ENCODE results near the gene PAK4. TPM values are rescaled to one million over a fixed set of nuclear protein-coding genes. Genes with fewer than 3 reads are reported as not detected.
"Not testable (repeated sequence)": the region's sequence is repeated elsewhere in the genome, so short reads cannot be mapped to it uniquely, and the experiment has no call there.

Gene PAK4
- total RNA-seq, 1 donor from 2014 or later = 88.2 TPM

DNA sequence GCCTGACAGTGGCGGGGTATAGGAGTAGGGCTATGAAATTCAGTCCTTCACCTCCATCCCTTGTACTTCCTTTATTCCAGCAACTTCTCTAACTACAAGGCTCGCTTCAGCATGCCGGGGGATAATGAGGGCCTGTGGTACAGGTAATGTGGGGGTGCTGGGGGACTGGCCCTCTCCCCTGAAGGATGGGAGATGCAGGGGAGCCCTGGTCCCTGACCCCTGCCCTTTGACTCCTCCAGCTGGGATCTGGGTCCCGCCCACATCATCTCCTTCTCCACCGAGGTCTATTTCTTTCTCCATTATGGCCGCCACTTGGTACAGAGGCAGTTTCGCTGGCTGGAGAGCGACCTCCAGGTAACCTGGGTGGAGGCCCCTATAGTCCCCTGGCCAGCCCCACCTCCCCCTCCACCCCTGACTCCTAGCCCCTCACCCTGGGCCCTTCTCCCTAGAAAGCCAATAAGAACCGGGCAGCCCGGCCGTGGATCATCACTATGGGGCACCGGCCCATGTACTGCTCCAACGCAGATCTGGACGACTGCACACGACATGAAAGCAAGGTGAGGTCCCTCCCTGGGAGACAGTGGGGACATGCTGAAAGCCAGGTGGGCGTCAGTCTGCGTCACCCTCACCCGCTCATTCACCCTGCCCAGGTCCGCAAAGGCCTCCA, 25.0 kb upstream of the PAK4 start:
- DNase-seq (ENCODE audit: low spot score) = no peak

DNA sequence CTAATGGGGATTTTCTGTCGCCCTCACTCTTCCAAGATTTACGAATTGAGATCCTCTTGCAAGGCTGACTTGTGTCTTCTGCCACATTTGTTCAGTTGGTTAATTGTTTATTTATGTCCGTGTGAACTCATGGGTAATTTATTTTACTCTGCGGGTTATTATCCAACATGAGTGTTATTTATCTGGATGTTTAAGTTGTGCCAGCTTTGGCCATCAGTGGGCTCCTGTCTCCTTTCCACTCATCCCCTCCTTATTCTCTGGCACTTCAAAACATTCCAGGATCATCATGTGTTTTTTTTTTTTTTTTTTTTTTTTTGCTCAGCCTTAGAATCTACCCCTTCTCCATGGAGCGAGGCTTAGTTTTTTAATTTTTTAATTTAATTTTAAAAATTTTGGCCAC, 22.4 kb upstream of the PAK4 start:
- DNase-seq (ENCODE audit: low spot score) = no peak

DNA sequence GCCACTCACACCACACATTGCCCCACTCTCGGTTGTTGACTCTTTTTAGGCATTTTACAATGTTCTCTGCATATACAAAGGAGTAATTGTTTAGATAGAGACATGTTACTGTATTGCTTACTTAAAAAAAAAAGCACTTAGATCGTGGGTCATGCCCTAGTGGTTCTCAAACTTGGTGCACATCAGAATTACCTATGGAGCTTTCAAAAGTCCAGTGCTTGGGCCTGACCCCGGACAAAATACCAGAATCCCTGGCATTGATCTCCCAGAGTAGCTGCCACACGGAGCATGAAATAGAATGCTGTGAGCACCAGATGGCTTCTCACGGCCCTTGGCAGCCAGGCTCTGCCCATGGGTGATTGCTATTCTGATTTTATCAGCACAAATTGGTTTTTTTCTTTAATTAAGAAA, 21.4 kb upstream of the PAK4 start:
- DNase-seq (ENCODE audit: low spot score) = no peak

DNA sequence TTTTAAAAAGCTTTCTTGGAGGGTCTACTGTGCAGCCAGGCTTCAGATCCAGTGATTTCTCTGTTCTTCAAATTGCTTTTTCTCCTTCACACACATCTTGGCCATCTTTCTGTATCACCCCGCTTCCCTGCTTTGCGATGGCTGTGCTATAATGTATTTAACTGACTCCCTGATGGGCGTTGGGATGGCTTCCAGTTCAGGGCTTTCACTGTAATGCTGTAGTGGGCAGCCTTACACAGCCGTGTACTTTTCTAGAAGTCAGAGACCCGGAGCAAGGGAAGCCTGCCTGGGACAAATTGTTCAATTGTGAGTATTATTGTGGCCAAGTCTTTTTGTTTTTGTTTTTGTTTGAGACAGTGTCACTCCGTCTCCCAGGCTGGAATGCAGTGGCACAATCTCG, 19.4 kb upstream of the PAK4 start:
- no peak for DNase-seq (ENCODE audit: low spot score)

DNA sequence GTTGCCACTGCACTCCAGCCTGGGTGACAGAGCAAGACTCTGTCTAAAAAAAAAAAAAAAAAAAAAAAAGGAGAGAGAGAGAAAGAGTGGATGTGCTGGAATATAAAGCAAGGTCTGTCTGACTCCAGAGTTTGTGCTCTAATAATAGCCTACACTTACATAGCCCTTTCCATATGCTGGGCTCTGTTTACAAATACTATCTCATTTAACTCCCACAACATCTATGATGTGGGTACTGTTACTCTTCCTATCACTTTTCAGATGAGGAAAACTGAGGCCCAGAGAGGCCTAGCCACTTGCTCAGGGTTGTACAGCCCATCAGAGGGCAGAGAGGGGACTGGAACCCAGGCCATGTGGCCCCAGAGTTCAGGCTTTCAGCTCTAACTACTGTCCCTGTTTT, 15.9 kb upstream of the PAK4 start:
- no peak for DNase-seq (ENCODE audit: low spot score)

DNA sequence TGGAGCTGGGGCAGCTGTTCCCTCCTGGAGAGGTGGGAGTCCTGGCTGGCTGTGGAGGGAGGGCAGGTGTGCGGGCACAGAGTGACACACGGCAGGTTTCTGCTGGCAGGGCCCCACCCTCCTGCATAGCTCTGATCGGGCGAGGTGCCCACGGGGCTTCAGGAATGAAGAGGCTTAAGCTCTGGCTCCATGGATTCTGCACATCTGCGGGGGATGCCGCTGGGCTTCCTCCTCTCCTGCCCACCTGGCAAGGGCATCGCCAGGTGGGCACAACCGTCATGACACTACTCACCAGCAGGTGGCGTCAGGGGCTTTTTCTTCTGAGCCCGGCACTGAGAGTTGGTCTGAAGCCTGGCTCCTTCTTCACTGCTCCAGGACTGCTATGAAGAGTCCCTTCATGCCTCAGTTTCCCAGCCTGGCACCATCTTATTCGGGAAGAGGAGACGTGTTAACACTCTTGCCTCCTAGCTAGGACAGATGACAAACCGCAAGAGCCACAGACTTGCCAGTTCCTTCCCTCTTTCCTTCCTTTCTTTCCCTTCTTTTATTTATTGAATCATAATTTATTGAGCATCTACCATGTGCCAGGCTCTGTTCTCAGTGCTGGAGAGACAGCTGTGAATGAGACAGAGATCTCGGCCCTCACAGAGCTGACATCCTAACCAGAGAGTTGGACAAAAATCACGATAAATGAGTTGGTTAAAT, 15.2 kb upstream of the PAK4 start:
- no peak for DNase-seq (ENCODE audit: low spot score)

DNA sequence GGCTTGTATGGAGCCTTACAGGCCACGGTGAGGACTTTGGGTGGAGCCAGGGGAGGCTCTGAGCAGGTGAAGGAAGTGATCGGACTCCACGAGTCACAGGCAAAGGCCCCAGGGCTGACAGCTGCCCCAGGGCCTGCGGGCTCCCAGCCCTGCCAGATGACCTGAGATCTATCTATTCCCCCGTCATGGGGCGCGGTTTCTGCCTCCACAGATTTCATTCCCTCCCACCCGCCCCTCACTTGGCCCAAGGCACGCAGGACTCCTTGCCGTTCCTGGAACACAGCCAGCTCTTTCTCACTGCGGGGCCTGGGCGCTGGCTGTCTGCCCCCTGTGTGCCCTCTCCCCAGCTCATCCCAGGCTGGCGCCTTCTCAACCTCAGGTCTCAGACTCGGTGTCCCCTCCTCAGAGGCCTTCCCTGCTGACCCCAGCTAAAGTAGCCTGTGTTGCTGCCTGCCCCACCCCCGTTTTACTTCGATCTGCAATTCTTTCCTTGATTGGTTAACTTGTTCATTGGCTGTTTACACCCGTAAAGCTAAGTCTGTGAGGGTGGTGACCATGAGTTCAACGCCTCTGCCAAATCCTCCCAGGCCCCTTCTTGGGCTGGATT, 13.9 kb upstream of the PAK4 start:
- DNase-seq (ENCODE audit: low spot score) = no peak

DNA sequence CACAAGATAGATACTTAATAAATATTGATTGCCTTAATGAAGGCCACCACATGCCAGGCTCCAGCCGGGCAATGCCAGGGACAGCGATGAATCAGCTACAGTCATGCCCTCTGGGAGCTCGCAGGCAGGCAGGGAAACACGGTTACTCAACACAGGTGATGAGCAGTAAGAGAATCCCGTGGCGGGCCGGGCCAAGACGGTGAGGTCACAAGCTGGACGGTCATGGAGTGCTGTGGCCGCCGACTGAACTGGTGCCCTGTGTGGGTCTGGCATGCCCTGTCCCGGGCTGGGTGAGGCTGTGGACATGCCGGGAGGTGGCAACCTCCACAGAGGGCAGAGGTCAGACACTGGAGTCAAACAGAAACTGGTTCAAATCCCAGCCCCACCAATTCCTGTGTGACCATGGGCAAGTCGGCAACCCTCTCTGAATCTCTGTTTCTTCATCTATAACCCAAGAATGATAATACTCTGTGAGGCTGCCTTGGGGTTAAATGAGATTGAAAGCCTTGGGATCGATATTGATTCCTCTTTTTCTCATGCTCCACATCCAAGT, 13.2 kb upstream of the PAK4 start:
- DNase-seq (ENCODE audit: low spot score) = no peak

DNA sequence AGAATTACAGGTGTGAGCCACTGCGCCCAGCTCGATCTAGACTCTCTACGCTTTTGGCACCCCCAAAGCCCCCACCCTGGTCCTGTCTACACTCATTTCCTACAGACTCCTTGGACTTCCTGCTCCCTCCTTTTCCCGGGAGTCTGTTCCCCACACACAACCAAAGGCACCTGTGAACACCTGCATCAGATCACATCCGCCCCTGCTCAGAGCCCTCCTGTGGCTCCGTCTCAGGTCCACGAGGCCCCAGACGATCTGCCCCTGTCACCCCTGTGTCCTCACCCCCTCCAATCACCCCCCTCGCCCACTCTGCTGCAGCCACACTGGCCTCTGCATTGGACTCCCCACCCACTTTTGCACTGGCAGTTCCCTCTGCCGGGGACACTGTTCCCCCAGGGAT, 12.4 kb upstream of the PAK4 start:
- DNase-seq (ENCODE audit: low spot score) = no peak

DNA sequence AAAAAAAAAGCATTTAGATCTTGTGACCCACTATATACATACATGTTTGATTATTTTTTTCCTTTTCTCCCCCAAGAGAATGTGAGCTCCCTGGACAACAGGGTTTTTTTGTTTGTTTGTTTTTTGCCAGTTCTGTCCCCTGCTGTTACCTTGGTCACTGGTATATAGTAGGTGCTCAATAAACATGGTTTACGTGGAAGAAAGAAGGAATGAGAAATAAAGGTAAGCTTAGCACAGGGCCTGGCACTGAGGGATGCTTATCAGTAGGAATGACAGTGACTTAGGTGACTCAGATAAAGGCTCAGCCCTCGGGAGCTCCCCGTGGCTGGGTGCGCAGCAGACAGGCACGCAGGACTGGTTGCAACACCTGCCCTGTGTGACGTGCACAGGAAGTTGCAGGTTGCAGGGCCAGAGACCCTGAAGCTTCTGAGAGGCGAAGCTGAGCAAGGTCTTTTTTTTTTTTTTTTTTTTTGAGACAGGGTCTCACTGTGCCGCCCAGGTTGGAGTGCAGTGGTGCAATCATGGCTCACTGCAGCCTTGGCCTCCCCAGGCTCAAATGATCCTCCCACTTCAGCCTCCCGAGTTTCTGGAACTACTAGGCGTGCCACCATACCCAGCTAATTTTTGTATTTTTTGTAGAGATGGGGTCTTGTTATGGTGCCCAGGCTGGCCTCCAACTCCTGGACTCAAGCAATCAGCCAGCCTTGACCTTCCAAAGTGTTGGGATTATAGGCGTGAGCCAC, 10.3 kb upstream of the PAK4 start:
- no peak for DNase-seq (ENCODE audit: low spot score)

DNA sequence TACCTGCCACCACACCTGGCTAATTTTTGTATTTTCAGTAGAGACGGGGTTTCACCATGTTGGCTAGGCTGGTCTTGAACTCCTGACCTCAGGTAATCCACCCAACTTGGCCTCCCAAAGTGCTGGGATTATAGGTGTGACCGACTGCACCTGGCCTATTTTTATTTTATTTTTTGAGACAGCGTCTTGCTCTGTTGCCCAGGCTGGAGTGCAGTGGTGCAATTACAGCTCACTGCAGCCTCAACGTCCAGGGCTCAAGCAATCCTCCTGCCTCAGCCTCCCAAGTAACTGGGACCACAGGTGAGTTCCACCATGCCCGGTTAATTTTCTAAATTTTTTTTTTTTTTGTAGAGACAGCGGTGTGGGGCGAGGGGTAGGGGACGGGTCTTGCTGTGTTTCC, 8.6 kb upstream of the PAK4 start:
- DNase-seq (ENCODE audit: low spot score) = not testable (repeated sequence)

DNA sequence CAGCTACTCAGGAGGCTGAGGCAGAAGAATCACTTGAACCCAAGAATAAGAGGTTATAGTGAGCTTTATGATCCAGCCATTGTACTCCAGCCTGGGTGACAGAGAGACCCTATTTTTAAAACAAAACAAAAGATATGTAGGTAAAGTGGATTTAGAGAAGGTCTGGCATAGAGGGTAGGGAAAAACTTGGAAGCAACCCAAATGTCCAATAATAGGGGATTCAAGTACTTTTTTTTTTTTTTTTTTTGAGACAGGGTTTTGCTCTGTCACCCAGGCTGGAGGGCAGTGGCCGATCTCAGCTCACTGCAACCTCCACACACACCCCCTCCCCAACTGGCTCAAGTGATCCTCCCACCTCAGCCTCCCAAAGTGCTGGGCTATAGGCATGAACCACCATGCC, 5.8 kb upstream of the PAK4 start:
- DNase-seq (ENCODE audit: low spot score) = no peak

DNA sequence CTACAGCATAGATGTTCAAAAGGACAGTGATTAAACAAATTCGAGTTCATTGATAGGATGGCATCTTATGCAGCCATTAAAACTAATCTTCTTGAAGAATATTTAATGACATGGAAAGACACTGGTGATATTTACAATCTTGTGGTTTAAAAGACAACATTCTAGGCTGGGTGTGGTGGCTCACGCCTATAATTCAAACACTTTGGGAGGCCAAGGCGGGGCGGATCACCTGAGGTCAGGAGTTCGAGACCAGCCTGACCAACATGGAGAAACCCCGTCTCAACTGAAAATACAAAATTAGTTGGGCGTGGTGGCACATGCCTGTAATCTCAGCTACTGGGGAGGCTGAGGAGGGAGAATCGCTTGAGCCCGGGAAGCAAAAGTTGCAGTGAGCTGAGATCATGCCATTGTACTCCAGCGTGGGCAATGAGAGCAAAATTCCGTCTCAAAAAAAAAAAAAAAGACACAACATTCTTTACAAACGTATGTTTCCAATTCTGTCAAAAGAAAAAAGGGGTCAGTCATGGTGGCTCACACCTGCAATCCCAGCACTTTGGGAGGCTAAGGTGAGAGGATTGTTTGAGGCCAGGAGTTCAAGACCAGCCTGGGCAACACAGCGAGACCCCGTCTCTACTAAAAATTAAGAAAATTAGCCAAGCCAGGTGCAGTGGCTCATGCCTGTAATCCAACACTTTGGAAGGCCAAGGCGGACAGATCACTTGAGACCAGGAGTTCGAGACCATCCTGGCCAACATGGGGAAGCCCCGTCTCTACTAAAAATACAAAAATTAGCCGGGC, 2.5 kb upstream of the PAK4 start:
- DNase-seq (ENCODE audit: low spot score) = no peak

DNA sequence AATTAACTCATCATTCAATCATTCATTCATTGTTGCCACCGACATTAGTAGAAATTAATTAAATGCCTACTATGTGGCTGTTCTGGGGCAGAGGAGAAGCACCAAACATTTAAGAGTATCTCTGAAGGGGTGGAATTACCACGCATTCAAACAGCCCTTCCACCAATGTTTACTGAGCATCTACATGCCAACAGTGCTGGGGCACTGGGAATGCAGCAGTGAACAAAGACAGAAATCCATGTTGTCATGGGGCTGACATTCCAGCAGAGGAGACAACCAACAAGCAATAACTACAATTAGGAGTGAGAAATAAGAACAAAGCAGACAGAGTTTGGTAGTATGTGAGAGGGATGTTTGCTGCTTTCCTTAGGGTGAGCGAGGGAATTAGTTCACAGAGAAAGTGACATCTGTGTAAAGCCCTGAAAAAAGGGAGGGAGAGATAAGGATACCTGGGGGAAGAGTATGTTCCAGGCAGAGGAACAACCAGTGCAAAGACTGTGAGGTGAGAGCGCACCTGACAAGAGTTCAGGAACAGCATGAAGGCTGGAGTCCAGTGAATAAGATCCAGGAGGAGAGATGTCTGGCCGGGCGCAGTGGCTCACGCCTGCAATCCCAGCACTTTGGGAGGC, 1.3 kb upstream of the PAK4 start:
- DNase-seq (ENCODE audit: low spot score) = no peak

DNA sequence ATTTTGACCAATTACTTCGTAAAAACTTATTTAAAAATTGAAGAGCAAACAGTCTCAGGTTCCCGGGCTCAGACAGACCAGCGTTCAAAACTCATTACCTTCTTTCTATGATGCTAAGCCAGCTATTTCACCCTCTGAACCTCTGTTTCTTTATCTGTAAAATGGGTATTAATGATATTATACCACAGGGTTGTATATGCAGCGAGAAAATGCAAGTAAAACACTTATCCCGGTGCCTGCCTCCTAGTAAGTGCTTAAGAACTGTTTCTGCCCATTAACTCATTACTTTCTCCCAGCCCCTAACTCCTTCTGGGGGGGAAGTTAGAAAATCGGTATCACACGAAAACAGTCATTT, 410 bp upstream of the PAK4 start:
- no peak for DNase-seq (ENCODE audit: low spot score)

DNA sequence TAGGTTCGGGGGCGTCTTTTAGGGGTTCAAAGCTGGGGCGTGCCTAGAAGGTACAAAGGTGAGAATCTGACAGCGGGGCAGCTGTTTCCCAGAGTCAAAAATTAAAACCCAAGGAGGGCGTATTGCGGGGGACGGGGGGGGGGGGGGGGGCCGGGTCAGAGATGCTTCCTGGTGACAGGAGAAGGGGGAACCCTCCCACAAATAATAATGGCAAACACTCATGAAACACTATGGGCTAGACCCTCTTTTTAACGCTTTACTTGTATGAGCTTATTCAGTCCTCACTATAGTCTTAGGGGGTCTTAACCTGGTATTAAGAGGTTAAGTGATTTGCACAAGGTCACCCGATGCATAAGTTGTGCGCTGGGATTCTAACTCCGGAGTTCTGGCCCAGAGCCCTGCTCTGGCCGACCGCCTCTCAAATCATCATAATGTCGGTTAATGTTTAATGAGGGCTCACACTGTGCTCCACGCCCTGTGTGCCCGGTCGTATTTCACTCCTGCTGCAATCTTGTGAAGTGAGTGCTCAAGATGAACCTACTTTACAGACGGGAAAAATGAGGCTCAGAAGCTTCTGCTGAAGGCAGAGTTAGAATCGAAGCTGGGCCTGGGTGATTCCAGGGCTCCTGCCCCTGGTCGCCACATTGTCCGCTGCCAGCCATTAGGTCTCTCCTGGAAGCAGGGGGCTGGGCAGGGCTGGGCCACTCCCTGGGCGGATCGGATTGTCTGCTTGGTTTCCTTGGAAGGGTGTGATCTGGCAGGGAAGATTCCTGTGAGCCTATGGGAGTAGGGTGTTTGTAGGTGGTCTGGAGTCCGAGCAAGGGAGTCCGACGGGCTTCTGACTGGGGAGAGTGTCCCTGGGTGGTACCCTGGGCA, 964 bp downstream of the PAK4 start:
- peak; percentile 75 for DNase-seq (ENCODE audit: low spot score)

DNA sequence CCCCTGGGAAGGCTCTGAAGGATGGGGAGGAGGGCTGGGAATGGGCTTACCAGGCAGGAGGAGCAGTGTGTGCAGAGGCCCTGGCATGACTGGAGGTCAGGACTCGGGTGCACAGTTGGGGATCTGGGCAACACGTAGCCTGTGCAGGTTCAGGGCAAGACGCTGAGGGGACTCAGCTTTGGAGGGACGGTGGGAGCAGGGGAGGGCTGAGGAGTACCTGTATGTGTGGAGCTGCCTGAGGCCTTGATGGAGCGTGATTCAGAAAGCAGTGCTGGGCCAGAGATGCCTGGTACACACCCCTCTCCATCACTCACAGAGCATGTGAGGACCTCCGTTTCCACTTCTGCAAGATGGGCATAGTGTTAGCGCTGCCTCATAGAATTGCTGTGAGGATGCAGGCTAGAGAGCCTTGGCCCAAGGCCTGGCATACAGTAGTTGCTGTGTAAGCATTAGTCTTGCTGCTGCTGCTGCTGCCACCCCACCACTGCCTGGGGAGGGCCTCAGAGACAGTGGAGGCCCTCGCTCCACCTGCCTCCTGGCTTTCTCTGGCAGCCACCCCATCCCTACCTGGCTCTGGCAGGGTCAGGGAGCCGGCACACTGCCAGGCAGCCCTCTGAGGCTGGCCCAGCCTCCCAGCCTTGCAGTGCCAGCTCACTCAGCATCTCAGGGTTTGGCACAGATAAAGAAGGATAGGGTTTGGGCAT, 2.4 kb downstream of the PAK4 start:
- DNase-seq (ENCODE audit: low spot score) = no peak

DNA sequence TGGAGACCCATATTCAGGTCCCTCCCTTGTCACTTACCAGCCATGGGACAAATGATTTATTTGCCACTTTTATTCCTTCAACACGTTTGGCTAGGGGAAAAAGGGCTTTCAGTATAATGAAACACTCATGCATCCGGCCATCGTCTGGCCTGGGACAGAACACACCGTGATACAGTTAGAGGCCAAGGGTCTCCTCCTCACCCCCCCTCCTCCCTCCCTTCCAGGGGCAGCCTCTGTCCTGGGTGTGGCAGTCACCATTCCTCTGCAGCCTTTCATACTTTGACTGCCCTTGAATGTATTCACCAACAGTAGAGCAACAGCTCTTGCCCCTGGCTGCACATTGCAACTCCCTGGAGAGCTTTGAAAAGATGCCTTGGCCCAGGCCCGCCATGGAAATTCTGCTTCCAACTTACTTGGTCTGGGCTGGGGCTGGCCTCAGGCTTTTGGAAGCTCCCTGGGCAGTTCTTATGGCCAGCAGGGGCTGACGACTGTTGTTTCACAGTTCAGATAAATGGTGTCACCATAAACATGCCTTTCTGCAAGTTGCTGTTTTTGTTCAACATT, 3.0 kb downstream of the PAK4 start:
- DNase-seq (ENCODE audit: low spot score) = no peak

DNA sequence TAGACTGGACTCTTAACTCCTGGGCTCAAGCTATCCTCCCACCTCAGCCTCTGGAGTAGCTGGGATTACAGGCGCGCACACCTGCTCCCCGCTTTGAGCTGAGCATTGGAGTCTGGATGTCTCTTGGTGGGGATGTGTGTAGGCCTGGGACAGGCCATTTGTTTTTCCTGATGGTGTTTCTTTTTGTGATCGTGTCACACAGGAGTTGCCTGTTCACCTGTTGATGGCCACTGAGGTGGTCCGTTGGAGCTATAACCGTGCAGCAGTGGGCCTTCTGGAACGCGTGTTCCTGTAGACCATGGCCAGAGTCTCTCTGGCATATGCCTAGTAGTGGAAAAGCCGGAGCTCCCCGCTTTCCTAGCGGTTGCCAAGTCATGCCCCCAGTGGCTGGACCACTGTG, 3.5 kb downstream of the PAK4 start:
- no peak for DNase-seq (ENCODE audit: low spot score)

Data from ureter (tissue), 1 donor.